OCI-LY3 (cell line): ENCODE data around the gene FBP1.
A peak's percentile ranks its signal among the peaks of the same experiment; 100 is the strongest.

Experiments
- H2AFZ ChIP-seq: fragments of 200-600, 300-600 bp; shearing (Covaris generic); 2 replicates; pipeline ENCODE4 v1.6.0; 2014; ENCODE audit warnings: antibody characterized with exemption, low read depth, low read length
- H3K27ac ChIP-seq: fragments of 200-600, 300-600 bp; sonication (generic); 2 replicates; pipeline ENCODE4 v1.5.1; 2014; ENCODE audit warnings: mild to moderate bottlenecking, low read length, moderate library complexity, mixed read lengths
- H3K27me3 ChIP-seq: fragments of 200-600, 300-600 bp; sonication (generic); 2 replicates; pipeline ENCODE4 v1.6.1; 2014; ENCODE audit warnings: low read depth, low read length, mixed read lengths
- H3K36me3 ChIP-seq: fragments of 200-600, 300-600 bp; sonication (generic); replicated peaks from 2 replicates; pipeline ENCODE3; 2014; ENCODE audit warnings: low read depth, low read length, mixed read lengths
- H3K4me1 ChIP-seq: fragments of 300-600, 200-600 bp; sonication (generic); 2 replicates; pipeline ENCODE4 v1.6.1; 2014; ENCODE audit warnings: low read length, mixed read lengths
- H3K4me2 ChIP-seq: fragments of 200-600, 300-600 bp; sonication (generic); 2 replicates; pipeline ENCODE4 v1.6.1; 2014; ENCODE audit warnings: low read length, mixed read lengths
- H3K4me3 ChIP-seq: fragments of 300-600, 200-600 bp; sonication (generic); 2 replicates; pipeline ENCODE4 v1.5.1; 2014; ENCODE audit warnings: antibody characterized with exemption, mild to moderate bottlenecking, low read length, moderate library complexity
- H3K79me2 ChIP-seq: fragments of 300-600, 200-600 bp; shearing (Covaris generic); 2 replicates; pipeline ENCODE4 v1.6.1; 2014; ENCODE audit warnings: mild to moderate bottlenecking, low read length, mixed read lengths
- H3K9ac ChIP-seq: fragments of 300-600, 200-600 bp; shearing (Covaris generic); 2 replicates; pipeline ENCODE4 v1.6.0; 2014; ENCODE audit warnings: mild to moderate bottlenecking, low read length, moderate library complexity
- H3K9me3 ChIP-seq: fragments of 200-600, 300-600 bp; shearing (Covaris generic); 2 replicates; pipeline ENCODE4 v1.6.1; 2014; ENCODE audit warnings: low read length, mixed read lengths; ENCODE audit not compliant: insufficient read depth
- H4K20me1 ChIP-seq: fragments of 200-600, 300-600 bp; sonication (generic); 2 replicates; pipeline ENCODE4 v1.6.1; 2016; ENCODE audit warnings: low read length, mixed read lengths; ENCODE audit not compliant: insufficient read depth
- EZH2phosphoT487 ChIP-seq: fragments of 200-600 bp; shearing (Covaris generic); IDR thresholded peaks from 2 replicates; pipeline ENCODE4 v1.6.1; 2018; ENCODE audit warnings: antibody characterized with exemption, mixed run types, low read depth
- TF ChIP-seq, protein P1 (sequence below): fragments of 200-600, 300-600 bp; sonication (generic); IDR thresholded peaks from 2 replicates; pipeline ENCODE4 v1.5.1; 2014; ENCODE audit warnings: antibody characterized with exemption, low read length, low read depth

The FBP1 gene

GRCh38 chr9:94606646-94607422, 32.5 kb downstream of the FBP1 start:
- H3K4me1 ChIP-seq: peaks cover 33% of the 10 kb centered on the region
- TF ChIP-seq EZH2phosphoT487: no peak
- TF ChIP-seq, protein P1, sequence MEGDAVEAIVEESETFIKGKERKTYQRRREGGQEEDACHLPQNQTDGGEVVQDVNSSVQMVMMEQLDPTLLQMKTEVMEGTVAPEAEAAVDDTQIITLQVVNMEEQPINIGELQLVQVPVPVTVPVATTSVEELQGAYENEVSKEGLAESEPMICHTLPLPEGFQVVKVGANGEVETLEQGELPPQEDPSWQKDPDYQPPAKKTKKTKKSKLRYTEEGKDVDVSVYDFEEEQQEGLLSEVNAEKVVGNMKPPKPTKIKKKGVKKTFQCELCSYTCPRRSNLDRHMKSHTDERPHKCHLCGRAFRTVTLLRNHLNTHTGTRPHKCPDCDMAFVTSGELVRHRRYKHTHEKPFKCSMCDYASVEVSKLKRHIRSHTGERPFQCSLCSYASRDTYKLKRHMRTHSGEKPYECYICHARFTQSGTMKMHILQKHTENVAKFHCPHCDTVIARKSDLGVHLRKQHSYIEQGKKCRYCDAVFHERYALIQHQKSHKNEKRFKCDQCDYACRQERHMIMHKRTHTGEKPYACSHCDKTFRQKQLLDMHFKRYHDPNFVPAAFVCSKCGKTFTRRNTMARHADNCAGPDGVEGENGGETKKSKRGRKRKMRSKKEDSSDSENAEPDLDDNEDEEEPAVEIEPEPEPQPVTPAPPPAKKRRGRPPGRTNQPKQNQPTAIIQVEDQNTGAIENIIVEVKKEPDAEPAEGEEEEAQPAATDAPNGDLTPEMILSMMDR: no peak
- no peak overlapping the region for H3K9ac ChIP-seq
- H4K20me1 ChIP-seq: no peaks in the 10 kb centered on the region
- H3K27ac ChIP-seq: no peak overlapping the region
- peak overlapping the region; percentile 62 for H3K4me3 ChIP-seq
- no peaks in the 10 kb centered on the region for H3K36me3 ChIP-seq
- no peaks in the 10 kb centered on the region for H3K79me2 ChIP-seq
- peaks cover 59% of the 10 kb centered on the region for H3K27me3 ChIP-seq
- peak overlapping the region; percentile 68 for H3K4me2 ChIP-seq
- no peaks in the 10 kb centered on the region for H3K9me3 ChIP-seq
- peak overlapping the region; percentile 64 for H2AFZ ChIP-seq

DNA sequence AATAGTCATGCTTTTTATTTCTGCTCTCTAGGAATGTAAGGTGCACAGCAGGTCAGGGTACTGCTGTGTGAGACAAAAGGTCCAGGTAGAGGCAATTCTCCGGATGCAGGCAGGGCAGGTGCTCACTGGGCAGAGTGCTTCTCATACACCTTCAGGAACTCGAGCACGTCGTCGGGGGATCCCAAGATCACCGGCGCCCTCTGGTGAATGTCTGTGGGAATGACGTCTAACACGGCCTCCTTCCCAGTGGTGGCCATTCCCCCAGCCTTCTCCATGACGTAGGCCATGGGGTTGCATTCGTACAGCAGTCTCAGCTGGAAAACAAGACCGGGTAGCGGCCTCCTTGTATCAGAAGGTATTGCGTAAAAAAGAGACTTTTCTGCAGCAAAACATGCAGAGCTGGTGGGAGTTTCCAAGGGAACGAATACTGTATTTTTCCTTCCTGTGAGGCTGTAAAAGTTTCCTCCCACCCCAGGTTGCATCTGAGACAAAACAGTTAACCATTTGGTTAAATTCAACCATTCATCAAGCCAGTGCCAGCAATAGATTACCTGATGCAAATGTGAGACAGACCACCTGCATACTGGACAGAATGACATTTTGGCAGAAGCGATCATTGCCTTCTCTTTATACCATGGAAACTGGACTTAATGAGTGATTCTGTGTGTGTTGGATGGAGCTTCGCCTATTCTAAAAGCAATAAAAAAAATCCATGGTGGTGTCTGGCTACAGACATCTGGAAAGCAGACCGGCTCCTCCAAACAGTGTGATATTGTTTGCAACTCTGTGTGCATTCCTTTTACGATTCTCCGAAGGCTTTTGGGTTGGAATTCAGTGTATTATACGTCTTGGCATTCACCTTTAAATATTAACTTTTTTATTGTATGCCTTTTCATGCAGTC, 35.8 kb downstream of the FBP1 start:
- 0 out of 2 replicates have a peak overlapping the region, but pooled peaks have one; percentile 51 for H2AFZ ChIP-seq
- no peak overlapping the region for H3K27ac ChIP-seq
- H3K4me3 ChIP-seq: peak overlapping the region; percentile 61

DNA sequence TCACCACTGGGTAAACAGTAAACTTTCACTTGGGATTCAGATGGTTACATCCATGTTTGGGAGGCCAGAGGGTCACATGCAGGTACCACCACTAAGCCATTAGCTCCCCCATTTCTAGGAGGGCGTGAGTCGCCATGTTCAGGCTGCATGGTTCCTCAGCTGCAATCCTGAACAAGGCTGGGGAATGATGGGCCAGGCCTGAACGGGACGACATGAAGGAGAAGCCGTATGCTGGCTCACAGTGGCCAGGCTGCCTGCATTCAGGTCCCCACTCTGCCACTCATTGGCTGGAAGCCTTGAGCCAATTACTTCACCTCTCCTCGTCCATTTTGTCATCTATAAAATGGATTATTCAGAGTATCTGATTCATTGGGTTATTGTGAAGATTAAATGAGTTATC, 36.7 kb downstream of the FBP1 start:
- H3K9ac ChIP-seq: no peak overlapping the region
- H3K9me3 ChIP-seq: no peaks in the 10 kb centered on the region
- H4K20me1 ChIP-seq: no peaks in the 10 kb centered on the region
- no peak overlapping the region for H3K4me3 ChIP-seq
- no peaks in the 10 kb centered on the region for H3K36me3 ChIP-seq
- H3K27ac ChIP-seq: no peak overlapping the region
- no peak overlapping the region for H2AFZ ChIP-seq
- TF ChIP-seq, protein P1: no peak
- no peak for TF ChIP-seq EZH2phosphoT487
- peaks cover 32% of the 10 kb centered on the region for H3K27me3 ChIP-seq
- H3K4me1 ChIP-seq: peaks cover 45% of the 10 kb centered on the region
- peak overlapping the region; percentile 62 for H3K4me2 ChIP-seq
- no peaks in the 10 kb centered on the region for H3K79me2 ChIP-seq

More for the DNA sequence above, 35.8 kb downstream of the FBP1 start:
- Histone ChIP-seq H3K79me2 (no peaks in the 10 kb centered on the region), H4K20me1 (no peaks in the 10 kb centered on the region), H3K27me3 (peaks cover 37% of the 10 kb centered on the region), H3K9ac (0 out of 2 replicates have a peak overlapping the region, but pooled peaks have one; percentile 15), H3K36me3 (no peaks in the 10 kb centered on the region), H3K4me2 (peak overlapping the region; percentile 62), H3K9me3 (no peaks in the 10 kb centered on the region), H3K4me1 (peaks cover 43% of the 10 kb centered on the region)
- no peak for TF ChIP-seq EZH2phosphoT487
- TF ChIP-seq, protein P1: peak; percentile 74

DNA sequence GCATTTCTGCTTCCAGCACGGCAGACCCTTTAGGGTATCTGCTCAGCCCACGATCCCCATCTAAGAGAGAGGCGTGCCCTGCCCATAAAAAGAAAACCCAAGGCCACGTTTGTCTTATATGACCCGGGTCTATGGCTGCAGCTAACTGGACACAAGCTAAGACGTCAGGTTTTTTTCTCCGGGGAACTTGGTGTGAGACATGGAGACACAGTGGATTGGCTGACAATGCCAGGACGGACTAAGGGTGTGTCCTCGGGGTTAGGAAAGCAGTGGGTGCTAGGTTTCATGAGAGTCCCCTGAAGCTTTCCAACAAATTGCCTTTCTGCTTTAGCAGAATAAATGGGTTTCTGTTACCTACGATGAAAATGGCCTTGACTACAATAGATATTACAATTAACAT, 38.6 kb downstream of the FBP1 start:
- no peak overlapping the region for H2AFZ ChIP-seq
- no peaks in the 10 kb centered on the region for H3K9me3 ChIP-seq
- no peak overlapping the region for H3K9ac ChIP-seq
- no peak overlapping the region for H3K4me3 ChIP-seq
- H4K20me1 ChIP-seq: no peaks in the 10 kb centered on the region
- no peak overlapping the region for H3K4me2 ChIP-seq
- H3K79me2 ChIP-seq: no peaks in the 10 kb centered on the region
- no peaks in the 10 kb centered on the region for H3K36me3 ChIP-seq
- peaks cover 20% of the 10 kb centered on the region for H3K27me3 ChIP-seq
- H3K4me1 ChIP-seq: peaks cover 35% of the 10 kb centered on the region
- TF ChIP-seq, protein P1: no peak
- no peak for TF ChIP-seq EZH2phosphoT487
- H3K27ac ChIP-seq: no peak overlapping the region
